GM18499 (cell line): ENCODE data around the gene RER1.

ENCODE experiments used
- ATAC-seq: cut with Tn5 transposase; IDR thresholded peaks from one replicate; pipeline ENCODE4 v1.9.1; 2021; ENCODE audit warnings: moderate number of reproducible peaks; ENCODE audit not compliant: insufficient read depth, unreplicated experiment

Gene RER1

DNA sequence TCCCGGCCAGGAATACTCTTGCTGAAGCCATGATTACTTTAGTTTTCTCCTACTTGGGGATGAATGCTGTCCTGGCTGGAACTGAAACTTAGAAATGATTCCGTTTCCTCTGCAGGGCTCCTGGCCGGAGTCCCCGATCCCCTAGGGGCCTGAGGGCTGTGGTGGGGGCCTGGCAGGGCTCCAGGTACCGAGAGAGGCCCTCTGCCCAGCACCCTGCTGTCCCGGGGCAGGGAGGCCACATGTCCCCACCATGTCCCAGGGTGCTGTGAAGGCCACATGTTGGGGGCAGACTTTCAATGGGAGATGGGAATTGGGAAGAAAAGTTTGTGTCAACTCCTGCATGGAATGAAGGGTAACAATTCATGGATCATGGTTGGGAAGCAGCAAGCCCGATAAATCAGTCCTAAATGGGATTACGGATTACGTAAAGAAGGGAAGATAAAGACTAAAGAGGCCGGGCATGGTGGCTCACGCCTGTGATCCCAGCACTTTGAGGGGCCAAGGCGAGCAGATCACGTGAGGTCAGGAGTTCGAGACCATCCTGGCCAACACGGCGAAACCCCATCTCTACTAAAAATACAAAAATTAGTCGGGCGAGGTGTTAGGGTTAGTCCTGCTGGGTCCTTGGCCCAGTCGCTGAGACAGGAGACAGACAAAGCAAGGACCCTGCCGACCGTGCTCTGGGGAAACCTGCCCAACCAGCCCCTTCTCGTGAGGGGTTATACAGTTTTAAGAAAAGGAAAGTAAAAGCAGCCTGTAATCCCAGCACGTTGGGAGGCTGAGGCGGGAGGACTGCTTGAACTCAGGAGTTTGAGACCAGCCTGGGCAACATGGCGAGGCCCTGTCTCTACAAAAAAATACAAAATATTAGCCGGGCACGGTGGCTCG lies 37.8 kb upstream of the RER1 start:
- no peak for ATAC-seq

DNA sequence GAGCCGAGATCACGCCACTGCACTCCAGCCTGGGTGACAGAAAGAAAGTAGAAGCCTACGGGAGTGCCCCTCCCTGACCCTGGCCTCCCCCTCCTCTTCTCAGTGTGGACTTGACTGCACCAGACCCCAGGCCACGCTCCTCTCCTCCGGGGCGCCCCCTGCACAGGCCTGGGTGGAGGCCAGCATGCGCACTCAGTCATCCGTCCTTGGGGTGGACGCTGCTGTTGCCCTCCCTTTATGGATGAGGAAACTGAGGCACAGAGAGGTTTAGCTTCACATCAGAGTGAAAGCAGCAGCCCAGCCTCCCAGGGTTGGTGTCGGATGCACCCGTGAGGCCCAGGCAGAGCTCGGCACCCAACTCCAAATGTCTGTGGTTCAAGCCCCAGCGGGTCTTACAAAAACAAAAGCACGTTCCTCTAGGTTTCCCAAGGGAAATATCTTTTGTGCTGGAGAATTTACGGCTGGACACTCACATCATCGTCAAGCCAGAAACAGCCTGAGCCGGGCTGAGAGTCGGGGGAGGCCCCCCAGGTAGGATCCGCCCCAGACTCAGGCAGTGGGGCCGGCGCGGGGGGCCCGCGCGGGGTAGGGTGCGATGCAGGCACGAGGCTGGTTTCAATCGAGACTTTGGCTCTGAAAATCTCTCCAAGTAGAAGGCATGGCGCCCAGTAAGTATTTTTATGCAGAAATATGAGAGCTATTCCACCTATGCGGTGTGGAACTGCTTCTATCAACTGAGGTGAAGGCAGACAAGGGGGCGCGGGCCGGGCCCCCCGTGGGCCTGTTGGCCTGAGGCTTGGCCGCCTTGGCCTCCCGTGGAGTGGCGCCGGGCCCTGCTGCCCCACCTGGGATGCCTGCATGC lies 36.9 kb upstream of the RER1 start:
- no peak for ATAC-seq

DNA sequence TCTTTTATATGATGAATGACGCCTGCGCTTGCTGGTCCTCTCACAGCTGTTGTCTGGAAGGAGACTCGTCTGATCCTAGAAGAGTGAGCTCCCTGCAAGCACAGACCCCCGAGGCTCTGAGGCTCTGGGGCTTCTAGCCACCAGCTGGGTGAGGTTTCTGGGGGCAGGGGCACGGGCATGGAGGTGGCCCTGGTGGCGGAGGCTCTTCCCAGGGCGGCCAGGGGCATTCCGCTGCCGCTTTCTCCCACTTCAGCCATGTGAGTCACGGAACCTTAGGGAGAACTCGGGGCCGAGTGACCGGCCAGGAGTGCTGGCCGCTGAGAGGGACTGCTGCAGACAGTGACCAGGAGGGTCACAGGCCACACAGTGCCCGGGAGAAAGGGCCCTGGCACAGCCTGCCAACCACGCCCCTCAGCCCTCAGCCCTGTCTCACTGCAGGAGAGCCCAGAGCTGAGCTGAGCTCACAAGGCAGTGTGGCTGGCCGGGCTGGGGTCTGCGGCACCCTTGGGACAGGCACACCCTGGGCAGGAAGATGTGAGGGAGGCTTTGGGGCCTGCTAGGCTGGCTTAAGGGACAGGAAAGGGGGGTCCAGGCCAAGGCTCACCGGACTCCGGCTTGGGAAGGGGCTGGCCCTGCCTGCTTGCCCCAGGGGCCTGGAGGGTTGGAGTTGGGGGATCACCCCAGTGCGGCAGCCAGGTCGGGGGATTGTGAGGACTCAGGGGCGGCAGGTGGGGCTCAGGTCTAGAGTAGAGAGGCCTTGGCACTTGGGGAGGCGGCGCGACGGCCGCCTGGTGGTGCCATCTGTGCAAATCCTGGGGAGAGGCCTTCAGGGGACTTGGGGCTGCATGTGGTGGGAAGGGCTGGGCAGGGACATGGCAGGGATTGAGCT lies 36.0 kb upstream of the RER1 start:
- ATAC-seq: no peak

DNA sequence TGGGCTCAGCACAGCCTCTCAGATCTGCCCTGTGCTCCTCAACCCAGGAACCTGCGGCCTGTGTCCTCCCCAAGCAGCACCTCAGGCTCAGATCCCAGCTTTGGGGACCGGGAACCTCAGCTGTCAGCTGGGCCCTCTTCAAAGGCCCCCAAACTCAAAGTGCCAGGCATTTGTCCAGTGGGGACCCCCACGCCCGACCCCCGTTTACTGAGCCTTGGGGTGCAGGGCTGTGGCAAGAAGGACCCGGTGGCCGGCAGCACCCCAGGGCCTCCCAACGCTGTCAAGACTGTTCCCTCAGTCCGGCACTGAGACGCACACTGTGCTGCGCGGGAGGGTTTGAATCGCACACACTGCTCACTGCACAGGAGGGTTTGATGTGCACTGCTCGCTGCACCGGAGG lies 35.2 kb upstream of the RER1 start:
- ATAC-seq: no peak

DNA sequence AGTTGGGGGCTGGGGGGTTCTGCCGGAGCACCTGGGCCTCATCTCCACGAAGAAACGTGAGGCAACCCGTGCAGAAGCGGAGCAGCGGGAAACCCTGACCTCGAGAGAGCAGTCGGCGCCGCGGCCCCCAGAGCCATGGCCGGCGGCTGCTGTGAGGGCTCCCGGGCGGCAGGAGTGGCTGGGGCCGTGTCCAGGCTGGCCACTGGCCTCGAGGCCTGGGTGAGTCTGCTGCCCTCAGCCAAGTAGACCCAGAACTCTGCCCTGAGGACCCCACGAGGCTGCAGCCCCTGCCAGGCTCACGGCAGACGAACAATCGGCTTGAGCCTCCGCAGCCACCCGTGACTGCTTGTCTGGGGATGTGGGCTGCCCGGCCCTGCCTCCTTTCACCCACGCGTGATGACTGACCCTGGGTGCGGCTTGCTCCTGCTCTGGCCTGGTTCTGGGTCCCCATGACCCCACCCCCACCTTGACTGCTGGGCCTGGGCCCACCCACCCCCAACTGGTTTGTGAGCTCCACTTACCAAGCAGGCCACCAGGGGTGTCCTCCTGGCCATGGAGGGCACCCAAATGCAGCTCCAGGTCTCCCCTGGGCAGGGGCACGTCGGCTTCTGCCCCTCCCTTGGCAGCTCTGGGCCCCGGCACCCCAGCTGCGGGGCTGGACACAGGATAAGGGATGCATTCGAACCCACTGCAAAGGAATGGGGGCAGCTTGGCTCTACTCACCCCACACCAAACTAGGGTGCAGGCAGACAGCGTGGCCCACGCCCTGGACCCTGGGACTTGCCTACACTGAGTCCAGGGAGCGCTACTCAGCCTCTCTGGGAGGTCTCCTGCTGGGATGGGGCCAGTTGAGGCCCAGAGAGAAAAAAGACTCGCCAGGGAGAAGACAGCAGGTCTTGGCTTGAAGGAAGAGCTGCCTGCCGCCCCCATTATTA lies 34.5 kb upstream of the RER1 start:
- no peak for ATAC-seq

DNA sequence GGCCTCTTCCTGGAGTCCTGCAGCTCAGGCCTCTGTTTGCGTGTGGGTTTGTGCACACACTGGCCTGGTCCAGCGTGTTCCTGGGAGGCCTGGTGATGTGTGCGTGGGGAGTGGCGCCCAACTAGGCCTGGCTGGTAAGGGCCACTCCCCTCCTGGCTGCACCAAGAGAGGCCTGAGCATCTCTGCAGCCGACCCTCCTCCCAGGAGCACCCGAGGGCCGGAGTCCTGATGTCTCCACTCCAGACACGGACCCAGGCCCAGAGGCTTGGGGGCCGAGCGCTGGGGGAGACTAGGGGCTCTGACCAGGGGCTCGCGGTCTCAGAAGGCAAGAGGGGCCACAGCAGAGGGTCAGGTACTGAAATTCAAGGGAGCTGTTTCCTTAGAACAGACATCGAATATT lies 33.6 kb upstream of the RER1 start:
- ATAC-seq: no peak

DNA sequence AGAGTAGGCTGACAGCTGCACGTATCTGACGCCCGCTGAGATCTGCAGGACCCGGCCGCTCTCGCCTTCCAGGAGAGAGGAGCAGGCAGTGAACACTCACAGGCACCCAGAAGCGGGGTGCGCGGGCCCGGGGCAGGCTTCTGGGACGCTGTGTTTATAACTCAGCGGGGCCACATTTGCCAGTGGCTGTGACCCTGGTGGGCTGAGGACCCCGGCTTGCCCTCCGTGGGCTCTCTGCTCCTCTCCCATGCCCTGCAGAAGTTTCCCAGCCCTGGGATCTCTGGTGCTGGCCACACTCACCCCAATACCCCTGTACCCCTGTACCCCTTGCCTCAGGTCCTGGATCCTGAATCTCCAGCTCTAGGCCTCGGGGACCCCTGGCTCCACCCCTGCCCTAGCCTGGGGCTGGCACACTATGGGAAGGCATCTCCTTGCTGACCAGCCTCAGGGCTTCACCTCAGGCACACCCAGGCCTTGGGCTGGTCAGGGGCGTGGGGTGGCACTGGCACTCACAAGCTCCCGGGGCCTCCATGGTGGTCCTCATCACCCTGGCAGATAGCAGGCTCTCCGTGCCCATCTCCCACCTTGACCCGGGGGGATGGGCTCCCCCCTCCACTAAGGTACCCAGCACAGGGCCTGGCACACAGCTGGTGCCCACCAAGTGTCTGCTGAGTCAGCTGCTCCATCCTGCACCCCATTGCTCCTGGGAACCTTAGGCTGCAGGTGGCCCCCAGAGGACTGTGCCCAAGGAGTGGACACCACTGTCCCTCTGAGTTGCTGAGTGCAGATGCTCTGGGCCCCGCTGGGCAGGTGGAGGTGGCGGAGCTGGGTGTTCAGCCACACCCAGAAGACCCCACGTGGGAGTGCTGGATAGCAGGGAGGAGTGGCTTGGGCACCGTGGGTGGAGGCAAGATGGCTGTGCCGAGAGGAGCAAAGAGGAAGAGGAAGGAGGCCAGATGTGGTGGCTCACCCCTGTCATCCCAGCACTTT lies 32.7 kb upstream of the RER1 start:
- no peak for ATAC-seq

DNA sequence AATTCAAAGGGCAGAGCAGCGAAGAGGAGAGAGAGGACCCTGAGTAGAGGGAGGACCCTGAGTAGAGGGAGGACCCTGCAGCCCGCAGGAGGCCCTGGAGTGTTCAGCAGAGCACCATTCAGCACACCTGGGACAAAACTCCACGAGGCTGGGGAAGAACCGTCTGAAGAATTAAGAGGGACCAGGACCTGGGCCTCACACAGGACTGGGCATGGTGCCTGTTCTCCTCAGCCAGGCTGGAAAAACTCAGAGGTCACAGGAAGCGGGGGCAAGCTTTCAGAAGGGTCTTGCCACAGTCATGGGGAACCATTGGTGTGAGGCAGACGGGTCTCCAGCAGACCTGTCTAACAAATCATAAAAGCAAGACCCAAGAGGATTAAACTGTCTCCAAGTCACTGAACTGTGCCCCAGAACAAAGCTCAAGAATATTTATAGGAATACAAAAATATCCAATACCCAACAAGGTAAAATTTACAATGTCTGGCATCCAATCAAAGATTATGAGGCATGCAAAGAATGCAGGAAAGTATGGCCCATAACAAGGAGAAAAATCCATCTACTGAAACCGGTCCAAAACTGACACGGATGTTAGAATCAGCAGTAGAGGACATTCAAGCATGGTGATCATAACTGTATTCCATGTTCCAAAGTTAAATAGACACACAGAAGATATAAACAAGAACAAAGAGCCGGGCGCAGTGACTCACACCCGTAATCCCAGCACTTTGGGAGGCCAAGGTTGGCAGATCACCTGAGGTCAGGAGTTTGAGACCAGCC lies 30.9 kb upstream of the RER1 start:
- no peak for ATAC-seq

DNA sequence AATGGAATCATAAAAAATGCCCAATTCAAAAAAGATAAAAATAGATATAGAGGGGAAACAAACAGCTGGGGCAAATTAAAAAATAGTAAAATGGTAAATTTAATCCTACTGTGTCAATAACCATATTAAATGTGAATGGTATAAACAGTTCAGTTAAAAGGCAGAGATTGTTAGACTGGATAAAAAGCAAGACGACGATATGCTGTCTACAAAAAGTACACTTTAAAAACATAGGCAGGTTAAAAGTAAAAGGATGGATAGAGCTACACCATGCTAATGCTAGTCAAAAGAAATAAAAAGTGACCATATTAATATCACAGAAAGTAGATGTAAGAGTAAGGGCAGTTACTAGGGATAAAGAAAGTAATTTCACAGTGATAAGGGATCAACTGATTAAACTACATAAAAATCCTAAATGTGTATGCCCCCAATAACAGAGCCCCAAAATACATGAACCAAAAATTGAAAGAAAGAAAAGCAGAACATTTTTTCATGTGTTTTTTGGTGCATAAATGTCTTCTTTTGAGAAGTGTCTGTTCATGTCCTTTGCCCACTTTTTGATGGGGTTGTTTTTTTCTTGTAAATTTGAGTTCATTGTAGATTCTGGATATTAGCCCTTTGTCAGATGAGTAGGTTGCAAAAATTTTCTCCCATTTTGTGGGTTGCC lies 27.7 kb upstream of the RER1 start:
- no peak for ATAC-seq

DNA sequence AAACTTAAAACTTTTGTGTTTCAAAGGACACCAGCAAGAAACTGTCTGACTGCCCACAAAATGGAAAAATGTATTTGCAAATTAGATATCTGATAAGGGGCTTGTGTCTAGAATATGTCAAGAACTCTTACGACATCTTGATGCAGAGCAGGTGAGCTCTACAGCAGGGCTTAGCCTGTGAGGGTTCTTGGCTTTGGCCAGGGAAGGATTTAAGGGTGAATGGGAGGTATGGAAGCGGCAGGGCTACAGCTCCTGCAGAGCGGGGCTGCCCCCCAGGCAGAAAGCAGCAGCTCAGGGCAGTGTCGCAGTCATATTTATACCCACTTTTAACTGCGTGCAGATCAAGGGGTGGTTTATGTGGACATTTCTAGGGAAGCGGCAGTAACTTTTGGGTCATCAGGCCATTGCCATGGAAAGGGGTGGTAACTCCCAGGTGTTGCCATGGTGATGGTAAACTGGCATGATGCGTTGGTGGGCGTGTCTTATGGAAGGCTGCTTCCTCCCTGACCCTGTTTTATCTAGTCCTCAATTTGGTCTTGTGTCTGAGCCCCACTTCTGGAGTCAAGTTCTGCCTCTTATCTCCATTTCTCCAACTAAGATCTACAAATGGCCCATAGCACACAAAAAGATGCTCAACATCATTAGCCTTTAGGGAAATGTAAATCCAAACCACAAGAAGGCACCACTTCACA lies 23.4 kb upstream of the RER1 start:
- no peak for ATAC-seq

DNA sequence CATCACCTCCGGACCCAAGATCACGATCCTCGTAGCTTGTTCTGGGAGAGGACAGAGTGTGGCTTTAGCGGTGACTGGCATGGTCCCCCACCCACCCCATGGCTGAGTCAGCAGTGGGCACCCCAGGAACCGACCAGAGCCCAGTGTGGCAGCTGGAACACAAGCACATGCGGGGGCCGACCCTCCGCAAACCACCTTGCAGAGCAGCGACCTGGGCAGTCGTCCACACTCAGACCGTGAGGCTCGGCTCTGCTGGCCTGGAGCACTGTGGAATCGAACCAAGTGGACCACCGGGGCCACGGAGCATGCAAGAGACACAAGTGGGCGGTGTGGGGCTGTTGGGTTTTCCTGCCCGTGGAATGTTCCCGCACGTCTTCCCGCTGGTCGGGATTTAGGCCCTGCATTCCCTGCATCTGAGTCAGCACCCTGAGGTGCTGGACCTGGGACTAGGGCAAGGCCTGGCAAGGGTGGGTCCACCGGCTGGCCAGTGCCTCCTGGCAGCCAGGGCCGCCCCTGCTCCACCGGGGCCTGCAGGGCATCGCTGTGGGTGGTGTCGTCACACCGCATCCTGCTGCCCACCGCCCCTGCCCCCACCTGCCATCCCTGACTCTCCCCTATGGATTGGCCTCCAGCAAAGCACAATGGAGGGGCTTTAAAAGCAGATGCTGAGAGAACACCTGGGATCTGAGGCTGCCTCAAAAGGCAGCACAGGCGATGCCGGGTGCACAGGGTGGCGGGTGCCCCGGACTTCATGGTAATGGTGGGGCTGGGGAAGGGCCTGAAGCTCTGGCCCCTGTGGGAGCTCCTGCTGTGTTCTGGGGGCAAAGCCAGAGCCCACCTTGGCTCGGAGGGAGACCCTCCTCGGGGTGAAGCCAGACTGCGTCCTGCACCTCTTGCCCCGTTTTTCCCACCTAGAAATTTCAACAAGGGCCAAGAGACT lies 18.8 kb upstream of the RER1 start:
- no peak for ATAC-seq

DNA sequence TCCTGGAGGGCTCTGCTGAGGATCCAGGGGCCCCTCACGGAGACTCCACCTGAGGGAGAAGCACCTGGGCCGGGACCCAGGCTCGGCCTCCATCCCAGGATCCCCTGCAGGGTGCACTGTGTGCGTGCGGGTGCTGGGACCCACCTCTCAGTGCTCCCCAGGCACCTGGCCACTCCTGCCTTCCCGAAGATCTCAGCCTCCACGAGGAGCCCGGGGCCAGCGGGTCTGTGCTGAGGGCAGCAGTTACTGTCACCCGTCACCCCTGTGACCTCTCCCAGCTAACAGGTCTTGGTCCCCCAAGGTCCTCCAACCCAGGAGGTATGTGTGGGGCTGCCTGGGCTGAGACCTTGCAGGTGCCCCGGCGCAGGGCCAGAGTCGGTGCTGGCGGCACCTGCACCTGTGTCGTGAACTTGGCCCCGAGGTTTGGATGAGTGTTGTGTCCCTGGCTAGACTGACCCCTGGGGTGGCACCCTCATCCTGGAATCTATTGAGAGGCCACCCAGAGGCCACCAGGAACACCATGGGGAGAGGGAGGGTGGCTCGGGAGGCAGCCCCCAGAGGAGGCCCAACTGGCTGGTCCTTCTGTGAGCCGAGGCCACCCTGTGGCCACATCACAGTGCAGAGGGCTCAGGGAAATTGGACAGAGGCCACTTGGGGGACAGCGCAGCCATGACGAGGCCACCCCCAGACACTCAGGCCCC lies 17.9 kb upstream of the RER1 start:
- no peak for ATAC-seq

DNA sequence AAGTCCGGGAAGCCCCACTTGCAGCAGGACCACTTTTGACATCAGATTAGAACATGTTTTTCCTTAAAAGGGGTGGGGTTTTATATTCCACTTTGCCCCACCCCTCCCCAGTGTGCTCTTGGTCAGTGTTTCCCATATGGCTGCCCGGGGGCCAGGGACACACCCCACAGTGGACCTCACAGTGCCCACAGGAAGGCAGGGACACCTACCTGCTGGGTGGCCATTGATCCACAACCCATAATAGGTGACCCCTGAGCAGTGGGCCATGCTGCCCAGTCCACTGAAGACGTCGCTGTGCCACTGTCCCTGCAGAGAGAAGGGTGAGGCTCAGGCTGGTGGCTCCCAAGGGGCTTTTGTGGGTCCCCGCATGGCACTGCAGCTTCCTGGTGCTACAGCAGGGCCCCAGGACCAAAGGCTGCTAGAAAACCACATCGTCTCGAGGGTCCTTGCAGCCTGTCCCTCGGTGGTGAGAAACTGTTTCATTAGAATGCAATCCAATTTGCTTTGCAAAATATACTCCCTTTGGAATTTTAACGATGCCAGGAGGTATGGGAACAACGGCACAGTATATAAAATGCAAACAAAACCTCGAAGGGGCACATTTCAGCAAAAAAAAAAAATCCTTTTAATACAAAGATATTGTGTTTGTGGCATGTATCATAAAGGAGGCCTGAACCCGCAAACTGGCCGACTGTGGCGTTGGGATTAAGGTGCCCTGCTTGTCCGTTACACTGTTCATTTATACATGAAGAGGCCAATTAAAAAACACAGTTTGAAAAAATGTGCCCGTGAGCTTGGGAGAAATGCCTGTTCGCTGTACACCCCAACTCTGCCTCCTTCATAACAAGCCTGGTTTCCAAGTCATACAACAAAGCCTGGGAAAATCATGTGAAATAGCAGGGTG lies 17.1 kb upstream of the RER1 start:
- ATAC-seq: no peak
